ENCODE measurements around the gene ENTREP3. TPM values are rescaled to one million over a fixed set of nuclear protein-coding genes. Genes with fewer than 3 reads are reported as not detected.
"Not testable (repeated sequence)": the region's sequence is repeated elsewhere in the genome, so short reads cannot be mapped to it uniquely, and the experiment has no call there.

Gene ENTREP3
- total and polyA plus RNA-seq, 11 donors = 5.1 to 24.4 (median 12.8) TPM

- whole genome bisulfite sequencing, 4 donors = 0 to 33% (median 22%) methylated on average over 1 of the region's 1 CpG
- intact Hi-C loops (cut with DNase I) = loop anchor here in 2 of 10 donors (10.0 kb wide), 1 partner anchor 45 kb away; the partner anchor contains the start of genes KRTCAP2 (in 2 of the 2) and TRIM46 (in 2 of the 2)
- Histone ChIP-seq H3K9me3 (no peaks in the 10 kb centered on the region), H3K27me3 (no peaks in the 10 kb centered on the region), H3K27ac (peak overlapping the region in 1 of 12 donors; percentile 65), H3K4me3 (peak overlapping the region in 2 of 12 donors; percentile 10 to 37), H3K4me1 (peaks cover 0 to 55% (median 4%) of the 10 kb centered on the region in 12 donors), H3K36me3 (peaks cover 0 to 9% (median 0%) of the 10 kb centered on the region in 9 donors)
- ATAC-seq (peak in 3 of 4 donors; percentile 18 to 32 (median 25)), DNase-seq (peak in 1 of 5 donors; percentile 28)
- TF ChIP-seq POLR2A (IDR thresholded peaks at IDR 0.05) (no peak), CTCF (IDR thresholded peaks at IDR 0.05) (no peak)
These were observed 35.7 kb downstream of the ENTREP3 start for GRCh38 chr1:155219592-155220031.

GRCh38 chr1:155218854-155219591 is 36.3 kb downstream of the ENTREP3 start:
- TF ChIP-seq CTCF (IDR thresholded peaks at IDR 0.05) = no peak
- no peak for TF ChIP-seq POLR2A (IDR thresholded peaks at IDR 0.05)
- no peaks in the 10 kb centered on the region for H3K27me3 ChIP-seq
- DNase-seq = no peak
- peak overlapping the region in 9 of 12 donors; percentile 4 to 37 (median 18) for H3K4me3 ChIP-seq
- peak overlapping the region in 1 of 12 donors; percentile 65 for H3K27ac ChIP-seq
- ATAC-seq = peak; percentile 27 to 68 (median 52)
- intact Hi-C loops (cut with DNase I) = no loop called here
- 37 to 50% (median 39%) methylated on average over 7 of the region's 7 CpGs for WGBS, 4 donors
- H3K9me3 ChIP-seq = no peaks in the 10 kb centered on the region
- H3K4me1 ChIP-seq = peaks cover 0 to 49% (median 4%) of the 10 kb centered on the region in 12 donors
- H3K36me3 ChIP-seq = peaks cover 0 to 9% (median 0%) of the 10 kb centered on the region in 9 donors

- Histone ChIP-seq H3K36me3 (peaks cover 0 to 19% (median 8%) of the 10 kb centered on the region in 9 donors), H3K4me1 (peaks cover 0 to 24% (median 7%) of the 10 kb centered on the region in 12 donors)
- H3K27ac ChIP-seq; H3K27me3 ChIP-seq; H3K9me3 ChIP-seq; ATAC-seq; intact Hi-C loops (cut with DNase I); H3K4me3 ChIP-seq: not testable (repeated sequence)
- peak in 1 of 5 donors; percentile 27 for DNase-seq
- WGBS, 4 donors = 67 to 78% (median 72%) methylated on average over 4 to 9 of the region's 10 CpGs
These were observed 40.6 kb downstream of the ENTREP3 start for GRCh38 chr1:155214702-155215101.

GRCh38 chr1:155212051-155212440 is 43.2 kb downstream of the ENTREP3 start:
- DNase-seq = peak in 1 of 5 donors; percentile 27

GRCh38 chr1:155211381-155212050 is 43.8 kb downstream of the ENTREP3 start:
- H3K9me3 ChIP-seq; H3K27me3 ChIP-seq; H3K4me3 ChIP-seq; intact Hi-C loops (cut with DNase I); ATAC-seq: not testable (repeated sequence)
- Histone ChIP-seq H3K36me3 (peaks cover 0 to 19% (median 8%) of the 10 kb centered on the region in 9 donors), H3K4me1 (peaks cover 0 to 43% (median 27%) of the 10 kb centered on the region in 12 donors), H3K27ac (peak overlapping the region in 3 of 12 donors; percentile 43 to 78 (median 69))
- peak in 3 of 5 donors; percentile 35 to 74 (median 57) for DNase-seq
- WGBS, 4 donors = 51 to 72% (median 64%) methylated on average over 13 of the region's 13 CpGs

More at GRCh38 chr1:155212051-155212440, 43.2 kb downstream of the ENTREP3 start:
- peaks cover 0 to 37% (median 22%) of the 10 kb centered on the region in 12 donors for H3K4me1 ChIP-seq
- H3K27ac ChIP-seq = peak overlapping the region in 3 of 12 donors; percentile 43 to 69 (median 68)
- H3K9me3 ChIP-seq; intact Hi-C loops (cut with DNase I); H3K27me3 ChIP-seq; H3K4me3 ChIP-seq; ATAC-seq: not testable (repeated sequence)
- peaks cover 0 to 19% (median 8%) of the 10 kb centered on the region in 9 donors for H3K36me3 ChIP-seq
- 40 to 74% (median 69%) methylated on average over 1 to 7 of the region's 7 CpGs for WGBS, 4 donors

All from heart left ventricle (tissue), 16 donors.